ENCODE measurements around the gene CACNA1C. TPM values are rescaled to one million over a fixed set of nuclear protein-coding genes. Genes with fewer than 3 reads are reported as not detected.

The CACNA1C gene
- polyA plus RNA-seq, 1 of the 3 experiments (the other 2 are of a cell fraction), result 1.5 TPM

DNA sequence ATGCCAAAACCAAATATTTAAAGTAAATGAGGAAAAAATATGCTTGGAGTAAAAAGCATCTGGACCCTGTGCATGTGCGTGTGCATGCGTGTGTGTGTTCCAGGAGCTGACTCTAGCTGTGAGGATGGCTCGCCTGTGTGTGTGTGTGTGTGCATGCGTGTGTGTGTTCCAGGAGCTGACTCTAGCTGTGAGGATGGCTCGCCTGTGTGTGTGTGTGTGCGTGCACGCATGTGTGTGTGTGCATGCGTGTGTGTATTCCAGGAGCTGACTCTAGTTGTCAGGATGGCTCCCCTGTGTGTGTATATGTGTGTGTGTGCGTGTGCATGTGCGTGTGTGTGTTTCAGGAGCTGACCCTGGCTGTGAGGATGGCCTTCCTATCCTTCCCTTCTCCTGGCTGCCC lies 357.7 kb downstream of the CACNA1C start (continued):
- TF ChIP-seq SMC3 (IDR thresholded peaks at IDR 0.05; ENCODE audit: low read depth, low read length) (no peak), USF2 (IDR thresholded peaks at IDR 0.05; ENCODE audit: borderline replicate concordance, low read depth, low read length) (no peak)
- TF ChIP-seq, protein P1, sequence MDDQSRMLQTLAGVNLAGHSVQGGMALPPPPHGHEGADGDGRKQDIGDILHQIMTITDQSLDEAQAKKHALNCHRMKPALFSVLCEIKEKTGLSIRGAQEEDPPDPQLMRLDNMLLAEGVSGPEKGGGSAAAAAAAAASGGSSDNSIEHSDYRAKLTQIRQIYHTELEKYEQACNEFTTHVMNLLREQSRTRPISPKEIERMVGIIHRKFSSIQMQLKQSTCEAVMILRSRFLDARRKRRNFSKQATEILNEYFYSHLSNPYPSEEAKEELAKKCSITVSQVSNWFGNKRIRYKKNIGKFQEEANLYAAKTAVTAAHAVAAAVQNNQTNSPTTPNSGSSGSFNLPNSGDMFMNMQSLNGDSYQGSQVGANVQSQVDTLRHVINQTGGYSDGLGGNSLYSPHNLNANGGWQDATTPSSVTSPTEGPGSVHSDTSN (IDR thresholded peaks at IDR 0.05), result no peak

DNA sequence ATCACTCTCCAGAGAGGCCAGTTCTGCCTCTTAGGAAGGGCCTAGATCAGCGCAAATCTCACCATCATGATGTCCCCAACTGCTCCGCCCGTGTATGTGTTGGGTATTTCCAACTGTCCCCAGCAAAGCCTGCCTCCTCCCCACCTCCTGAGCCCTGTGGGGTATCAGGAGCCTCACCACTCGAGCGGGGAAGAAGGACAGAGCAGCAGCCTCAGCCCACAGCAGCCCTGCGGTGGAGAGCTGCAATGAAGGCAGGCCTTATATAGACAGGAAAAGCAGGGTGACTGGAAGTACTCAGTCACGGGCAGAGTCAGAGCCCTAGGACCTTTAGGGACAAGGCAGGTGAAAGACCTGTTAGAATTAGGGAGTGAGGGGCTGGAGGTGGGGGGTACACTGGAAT lies 358.2 kb downstream of the CACNA1C start:
- Histone ChIP-seq H3K27ac (ENCODE audit: low read depth in 2 of 2, low read length in 1 of 2) (no peak overlapping the region), H3K4me3 (ENCODE audit: low read depth in 2 of 2, low read length in 1 of 2) (no peak overlapping the region), H3K36me3 (replicated peaks in 1 of 2; ENCODE audit: control insufficient read depth in 1 of 2, insufficient read depth in 2 of 2, low read length in 1 of 2) (no peaks in the 10 kb centered on the region), H3K9me3 (no peaks in the 10 kb centered on the region), H3K4me2 (no peak overlapping the region), H3K27me3 (ENCODE audit: insufficient read depth) (no peaks in the 10 kb centered on the region), H3K4me1 (ENCODE audit: control insufficient read depth in 1 of 2, insufficient read depth in 2 of 2, low read depth in 1 of 2, low read length in 1 of 2) (peaks cover 0 to 8% of the 10 kb centered on the region in 2 experiments; a peak in 1 of 4 replicates), H3K9me2 (no peaks in the 10 kb centered on the region), H3K79me2 (ENCODE audit: insufficient read depth) (no peaks in the 10 kb centered on the region), H3F3A (replicated peaks; ENCODE audit: insufficient read depth) (no peaks in the 10 kb centered on the region), H2AFZ (ENCODE audit: low read depth) (no peak overlapping the region), H4K20me1 (ENCODE audit: insufficient read depth) (no peaks in the 10 kb centered on the region), H3K9ac (no peak overlapping the region)
- no peak for TF ChIP-seq USF2 (IDR thresholded peaks at IDR 0.05; ENCODE audit: borderline replicate concordance, low read depth, low read length)
- no peak for TF ChIP-seq TAF1 (IDR thresholded peaks at IDR 0.05; ENCODE audit: borderline replicate concordance, low read depth, low read length)
- no peak for TF ChIP-seq REST (IDR thresholded peaks at IDR 0.05; ENCODE audit: low read depth, low read length)
- TF ChIP-seq, protein P2, sequence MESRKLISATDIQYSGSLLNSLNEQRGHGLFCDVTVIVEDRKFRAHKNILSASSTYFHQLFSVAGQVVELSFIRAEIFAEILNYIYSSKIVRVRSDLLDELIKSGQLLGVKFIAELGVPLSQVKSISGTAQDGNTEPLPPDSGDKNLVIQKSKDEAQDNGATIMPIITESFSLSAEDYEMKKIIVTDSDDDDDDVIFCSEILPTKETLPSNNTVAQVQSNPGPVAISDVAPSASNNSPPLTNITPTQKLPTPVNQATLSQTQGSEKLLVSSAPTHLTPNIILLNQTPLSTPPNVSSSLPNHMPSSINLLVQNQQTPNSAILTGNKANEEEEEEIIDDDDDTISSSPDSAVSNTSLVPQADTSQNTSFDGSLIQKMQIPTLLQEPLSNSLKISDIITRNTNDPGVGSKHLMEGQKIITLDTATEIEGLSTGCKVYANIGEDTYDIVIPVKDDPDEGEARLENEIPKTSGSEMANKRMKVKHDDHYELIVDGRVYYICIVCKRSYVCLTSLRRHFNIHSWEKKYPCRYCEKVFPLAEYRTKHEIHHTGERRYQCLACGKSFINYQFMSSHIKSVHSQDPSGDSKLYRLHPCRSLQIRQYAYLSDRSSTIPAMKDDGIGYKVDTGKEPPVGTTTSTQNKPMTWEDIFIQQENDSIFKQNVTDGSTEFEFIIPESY (IDR thresholded peaks at IDR 0.05; ENCODE audit: borderline replicate concordance, low read depth), result no peak
- TF ChIP-seq NFIC (IDR thresholded peaks at IDR 0.05; ENCODE audit: borderline replicate concordance), result no peak
- no peak for TF ChIP-seq TEAD4 (IDR thresholded peaks at IDR 0.05; ENCODE audit: borderline replicate concordance, insufficient read depth)
- no peak for TF ChIP-seq MXI1 (IDR thresholded peaks at IDR 0.05; ENCODE audit: low read depth, low read length)
- TF ChIP-seq YY1 (IDR thresholded peaks at IDR 0.05; ENCODE audit: low read depth), result no peak
- TF ChIP-seq MEF2A (IDR thresholded peaks at IDR 0.05; ENCODE audit: borderline replicate concordance, low read depth), result no peak
- WGBS (ENCODE audit: low lambda C conversion rate), result 62% methylated on average over 7 of the region's 7 CpGs
- ChIA-PET CTCF (interaction anchor here (0.8 to 2.8 kb wide), 3 partner anchors 16 to 172 kb away, joined by 3 to 9 read pairs (median 3); no protein-coding TSS in a partner anchor), POLR2A (no interaction called here)
- no peak for DNase-seq
